GM19193 (cell line): ENCODE results near the gene CLEC19A.

Source experiments
- POLR2A ChIP-seq: IDR thresholded peaks from 4 replicates; pipeline ENCODE4 v1.6.1; 2011; ENCODE audit not compliant: insufficient read depth, insufficient read length; ENCODE audit errors: extremely low read depth

Gene CLEC19A

DNA sequence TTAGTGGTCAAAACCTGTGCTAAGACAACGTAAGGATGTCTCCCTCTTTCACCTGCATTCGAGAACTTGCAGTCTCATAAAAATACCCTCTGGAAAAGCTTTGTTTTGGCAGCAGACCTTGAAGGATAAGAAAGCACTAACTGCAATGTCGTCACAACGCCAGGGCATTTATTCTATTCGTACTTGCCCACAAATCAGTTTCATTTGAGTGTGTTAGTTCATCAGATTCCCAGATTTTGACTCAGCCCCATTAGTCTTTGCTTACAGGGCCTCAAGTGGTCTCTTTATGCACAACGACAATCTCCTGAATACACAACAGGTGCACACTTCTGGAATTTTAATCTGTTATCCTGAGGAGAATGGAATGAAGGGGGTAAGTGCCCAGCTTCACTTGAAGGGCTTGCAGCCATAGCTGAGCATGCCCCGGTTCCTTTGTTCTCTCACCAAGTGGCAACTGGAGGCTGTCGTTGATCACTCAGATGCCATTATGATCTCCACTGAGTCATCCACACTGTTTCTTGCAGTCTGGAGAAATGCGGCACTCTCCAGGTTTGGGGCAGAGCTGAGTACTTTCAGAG, 58.8 kb downstream of the CLEC19A start:
- no peak for TF ChIP-seq POLR2A

DNA sequence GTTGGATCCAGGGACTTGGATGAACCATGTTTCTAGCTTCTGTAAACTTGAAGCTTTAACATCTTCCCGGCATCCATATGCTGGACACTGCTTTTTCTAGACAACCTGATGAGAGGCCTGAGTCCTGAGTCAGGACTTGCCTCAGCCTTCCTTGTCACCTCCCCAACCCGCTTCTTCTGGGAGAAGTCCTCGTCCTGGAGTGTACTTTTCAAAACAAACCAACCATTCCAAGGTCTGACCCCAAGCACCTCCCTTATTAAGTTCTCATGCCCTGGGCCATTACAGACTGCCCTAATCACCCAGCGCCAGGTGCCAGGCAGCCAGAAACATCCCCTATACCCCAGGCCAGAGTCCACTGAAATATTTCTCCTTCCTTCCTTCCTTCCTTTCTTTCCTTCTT, 59.4 kb downstream of the CLEC19A start:
- no peak for TF ChIP-seq POLR2A

DNA sequence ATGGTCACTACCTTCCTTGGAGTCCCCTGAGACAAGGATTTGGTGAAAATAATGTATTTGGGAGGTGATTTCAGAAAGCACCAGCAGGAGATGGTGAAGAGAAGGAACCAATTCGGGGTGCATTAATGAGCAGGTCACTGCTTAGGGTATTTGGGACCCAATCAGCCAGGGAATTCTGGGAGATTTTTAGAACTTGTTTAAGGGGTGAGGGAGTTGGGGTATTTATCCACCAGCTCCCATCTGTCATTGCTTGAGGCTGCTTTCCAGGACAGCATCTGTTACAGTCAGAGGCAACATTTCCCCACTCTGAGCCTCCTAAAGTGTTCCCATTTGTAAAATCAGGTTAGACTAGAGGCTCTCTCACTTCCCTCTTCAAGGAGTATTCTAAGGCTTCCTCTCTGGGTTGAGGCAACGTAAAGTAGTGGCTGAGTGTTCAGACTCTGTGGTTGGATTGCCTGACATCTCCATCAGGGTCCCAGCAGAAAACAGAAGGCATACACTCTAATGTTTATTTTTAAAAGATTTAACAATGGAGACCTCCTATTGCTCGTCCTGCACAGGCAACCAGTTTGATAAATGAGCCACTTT, 60.9 kb downstream of the CLEC19A start:
- no peak for TF ChIP-seq POLR2A

DNA sequence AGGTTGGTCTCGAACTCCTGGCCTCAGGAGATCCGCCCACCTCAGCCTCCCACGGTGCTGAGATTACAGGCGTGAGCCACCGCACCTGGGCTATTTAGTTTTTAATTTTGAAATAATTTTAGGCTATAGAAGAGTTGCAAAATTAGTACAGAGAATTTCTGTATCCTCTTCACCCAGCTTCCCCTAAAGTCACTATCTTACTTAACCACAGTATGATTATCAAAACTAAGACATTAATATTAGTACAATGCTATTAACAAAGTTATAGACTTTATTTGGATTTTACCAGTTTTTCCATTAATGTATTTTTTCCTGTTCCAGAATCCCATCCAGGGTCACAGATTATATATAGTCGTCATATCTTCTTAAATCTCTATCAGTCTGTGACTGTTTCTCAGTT, 62.6 kb downstream of the CLEC19A start:
- TF ChIP-seq POLR2A: no peak

DNA sequence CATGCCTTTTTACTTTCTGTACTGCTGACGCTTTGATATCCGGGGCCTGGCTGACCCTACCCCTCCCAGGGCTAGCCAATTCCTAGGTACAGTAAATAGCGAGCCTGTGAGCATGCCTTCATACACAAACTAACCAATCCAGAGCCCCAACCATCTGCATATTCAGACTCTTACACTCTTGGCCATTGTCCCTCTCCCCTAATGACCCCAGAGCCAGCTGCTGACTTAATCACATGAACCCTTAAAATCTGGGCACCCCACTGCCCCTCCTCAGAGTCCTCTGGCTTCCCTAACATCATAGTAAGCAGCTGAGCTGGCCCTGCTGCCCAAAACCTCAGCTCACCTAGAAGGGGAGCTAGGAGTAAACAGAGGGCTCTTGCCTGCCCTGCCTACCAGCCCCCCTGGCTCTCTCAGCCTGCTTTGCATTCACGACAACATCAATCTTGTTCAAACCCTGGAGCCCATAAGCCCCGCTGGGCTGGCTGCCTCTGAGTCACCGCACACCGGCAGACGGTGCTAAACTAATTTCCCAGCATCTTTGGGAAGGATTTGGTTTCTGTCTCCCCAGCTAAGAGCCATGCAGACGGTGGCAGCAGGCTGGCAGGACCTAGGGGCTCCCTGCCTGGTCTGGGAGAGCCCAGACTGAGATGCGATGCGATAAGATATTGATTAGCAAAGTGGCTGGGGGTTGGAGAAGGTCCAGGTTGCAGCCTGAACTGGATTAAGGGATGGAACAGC, 63.2 kb downstream of the CLEC19A start:
- TF ChIP-seq POLR2A: no peak

DNA sequence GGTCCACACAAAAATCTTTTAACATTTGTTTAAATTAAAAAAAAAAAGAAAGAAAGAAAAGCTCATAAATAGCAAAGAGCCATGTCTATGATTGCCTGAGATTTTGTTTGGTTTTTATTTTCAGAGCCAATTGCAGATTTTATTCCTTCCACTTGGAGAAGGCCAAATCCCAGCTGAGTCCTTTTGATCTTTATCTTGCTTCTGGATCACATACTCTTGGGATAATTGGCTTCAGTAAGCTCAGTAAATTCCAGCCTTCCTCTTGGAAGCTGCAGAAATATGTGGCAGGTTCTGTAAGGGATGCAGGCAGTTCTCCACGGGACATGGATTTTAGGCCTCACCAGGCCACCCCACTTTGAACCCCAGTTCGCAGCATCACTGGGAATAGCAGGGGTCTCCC, 68.8 kb downstream of the CLEC19A start:
- no peak for TF ChIP-seq POLR2A

DNA sequence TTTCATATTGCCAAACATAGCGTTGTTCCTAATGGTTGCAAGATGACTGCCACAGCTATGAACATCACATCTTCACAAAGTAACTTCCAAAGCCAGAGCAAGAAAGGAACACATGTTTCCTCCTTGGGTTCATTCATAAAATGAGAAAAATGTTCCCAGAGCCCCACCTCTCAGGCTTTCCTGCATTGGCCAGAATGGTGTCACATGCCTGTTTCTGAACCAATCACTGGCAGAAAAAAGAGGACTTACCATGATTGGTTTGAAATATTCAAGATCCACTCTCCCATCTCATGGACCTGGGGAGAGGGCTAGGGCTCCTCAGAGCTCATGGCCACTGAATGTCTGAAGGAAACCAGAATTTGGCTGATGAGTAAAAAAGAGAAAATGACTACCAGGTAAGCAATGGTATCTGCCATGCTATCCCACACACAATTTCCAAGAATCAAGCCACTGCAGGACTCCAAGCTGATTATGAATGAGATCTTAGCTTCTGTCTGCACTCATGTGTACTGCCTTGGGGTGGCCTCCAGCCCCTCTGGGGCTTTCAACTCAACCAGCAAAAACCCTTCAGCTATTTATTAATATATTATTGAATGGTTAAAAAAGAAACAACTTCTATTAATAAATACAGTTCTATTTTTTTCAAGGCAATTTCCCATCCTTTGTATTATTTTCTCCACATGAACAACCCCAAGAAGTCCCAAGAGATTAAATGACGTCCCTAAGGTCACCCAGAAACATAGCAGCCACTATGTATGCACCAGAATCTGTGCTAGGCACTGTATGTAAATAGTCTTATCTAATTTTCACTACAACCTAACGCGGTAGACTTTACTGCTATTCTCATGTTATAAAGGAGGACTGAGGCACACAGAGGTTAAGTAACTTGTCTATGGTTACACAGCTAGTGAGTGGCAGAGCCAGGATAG, 70.8 kb downstream of the CLEC19A start:
- no peak for TF ChIP-seq POLR2A

DNA sequence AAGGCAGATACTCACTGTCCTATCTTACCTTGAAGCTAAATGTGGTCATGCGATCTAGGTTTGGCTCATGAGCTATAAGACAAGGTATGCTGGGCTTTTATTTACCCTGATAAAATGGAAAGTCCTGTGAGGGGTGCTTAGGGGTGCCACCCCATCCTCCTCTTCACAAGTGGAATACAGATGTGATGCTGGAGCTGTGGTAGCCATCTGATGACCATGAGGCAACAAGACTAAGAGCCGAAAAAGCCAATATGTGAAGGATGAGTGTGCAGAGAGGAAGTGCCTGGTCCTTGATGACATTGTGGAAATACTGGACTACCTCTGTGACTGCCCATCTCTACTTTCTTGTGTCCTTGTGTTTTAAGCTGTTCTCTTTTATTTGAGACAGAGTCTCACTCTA, 74.0 kb downstream of the CLEC19A start:
- TF ChIP-seq POLR2A: no peak
